Activated T-cell treated with anti-CD3 and anti-CD28 coated beads, Interleukin-2, amount 50 U/mL, for 48 hours (primary cell): ENCODE measurements around the gene AADACL4.
A peak's percentile ranks its signal among the peaks of the same experiment; 100 is the strongest.

Experiments used
- DNase-seq, 2 experiments: peaks; one replicate each; pipeline ENCODE4 v3.0.0-alpha.2; 2020

The AADACL4 gene

DNA sequence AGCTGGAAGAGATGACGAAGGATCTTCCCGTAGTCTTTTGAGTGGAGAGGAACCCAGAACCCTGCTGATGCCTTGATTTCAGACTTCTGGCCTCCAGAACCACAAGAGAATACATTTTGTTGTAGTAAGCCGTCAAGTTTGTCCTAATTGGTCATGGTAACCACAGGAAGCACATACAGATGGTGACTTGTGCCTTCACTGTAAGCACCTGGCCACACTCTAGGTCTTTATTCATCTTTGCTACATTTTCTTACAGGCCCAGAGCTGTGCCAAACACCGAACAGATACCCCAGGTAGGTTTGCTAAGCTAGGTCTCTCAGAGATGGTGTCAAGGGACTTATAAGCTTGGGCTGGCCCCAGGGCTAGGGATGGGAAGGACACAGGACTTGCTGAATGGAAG, 30.7 kb upstream of the AADACL4 start:
- no peak for DNase-seq

DNA sequence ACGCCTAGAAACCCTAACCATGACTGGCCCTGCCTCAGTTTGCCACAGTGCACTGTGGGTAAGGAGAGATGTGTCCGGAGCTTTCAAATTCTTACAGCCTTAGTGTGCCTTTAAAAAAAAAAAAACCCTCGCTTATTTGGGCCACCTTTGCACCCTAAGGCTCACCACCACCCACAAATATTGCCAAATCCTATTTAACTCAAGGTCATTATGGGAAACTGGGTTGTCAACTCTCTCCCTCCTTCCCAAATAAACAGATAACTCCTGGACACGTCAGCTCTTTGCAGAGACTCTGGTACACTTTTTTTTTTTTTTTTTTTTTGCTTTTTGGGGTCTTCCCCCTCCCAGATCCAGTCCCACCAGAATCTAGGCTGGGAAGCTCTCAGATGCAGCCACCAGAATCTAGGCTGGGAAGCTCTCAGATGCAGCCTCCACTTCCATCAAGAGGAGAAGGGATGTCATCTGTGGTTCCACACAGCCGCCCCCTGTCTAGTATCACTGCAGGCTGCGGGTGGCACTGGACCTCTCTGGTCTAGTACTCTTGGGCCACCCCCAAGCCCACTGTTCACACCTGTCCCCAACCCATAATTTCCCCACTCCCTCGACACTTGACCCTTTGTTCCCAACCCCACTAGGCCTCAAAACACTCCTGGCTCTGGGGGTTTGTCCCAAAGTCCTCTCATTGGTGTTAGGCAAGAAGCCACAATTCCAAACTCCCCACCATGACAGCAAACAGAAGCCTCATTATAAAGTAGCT, 29.3 kb upstream of the AADACL4 start:
- no peak for DNase-seq

DNA sequence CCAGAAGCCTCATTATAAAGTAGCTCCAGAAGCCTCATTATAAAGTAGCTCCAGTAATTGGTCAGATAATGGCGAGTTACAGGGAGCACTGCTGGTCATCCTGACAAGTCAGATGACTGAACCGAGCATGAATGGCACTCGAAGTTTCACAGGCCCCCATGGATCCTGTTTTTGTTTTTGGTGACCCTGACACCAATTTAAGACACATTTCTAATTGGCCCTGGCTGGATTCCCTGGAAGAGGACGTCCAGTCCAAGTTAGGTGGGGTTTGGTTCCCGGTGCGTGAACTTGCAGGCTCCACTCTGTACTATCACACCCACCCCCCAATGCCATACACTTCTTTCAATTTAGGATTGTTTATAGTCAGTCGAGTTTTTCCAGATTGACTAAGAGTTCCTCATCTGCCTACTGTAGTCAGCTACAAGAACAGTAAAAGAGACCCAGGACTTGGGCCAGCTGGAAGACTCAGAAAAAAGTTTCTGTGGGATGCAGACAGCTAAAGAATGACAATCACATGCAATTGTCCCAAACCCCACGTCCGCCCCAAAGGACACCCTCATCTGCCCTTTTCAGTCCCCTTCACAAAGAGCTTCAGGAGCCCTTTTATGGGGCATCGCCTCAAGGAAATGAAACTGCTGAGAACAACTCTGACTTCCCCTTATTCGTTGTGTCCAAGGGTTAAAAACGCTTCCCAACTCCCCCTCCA, 28.6 kb upstream of the AADACL4 start:
- DNase-seq = no peak

DNA sequence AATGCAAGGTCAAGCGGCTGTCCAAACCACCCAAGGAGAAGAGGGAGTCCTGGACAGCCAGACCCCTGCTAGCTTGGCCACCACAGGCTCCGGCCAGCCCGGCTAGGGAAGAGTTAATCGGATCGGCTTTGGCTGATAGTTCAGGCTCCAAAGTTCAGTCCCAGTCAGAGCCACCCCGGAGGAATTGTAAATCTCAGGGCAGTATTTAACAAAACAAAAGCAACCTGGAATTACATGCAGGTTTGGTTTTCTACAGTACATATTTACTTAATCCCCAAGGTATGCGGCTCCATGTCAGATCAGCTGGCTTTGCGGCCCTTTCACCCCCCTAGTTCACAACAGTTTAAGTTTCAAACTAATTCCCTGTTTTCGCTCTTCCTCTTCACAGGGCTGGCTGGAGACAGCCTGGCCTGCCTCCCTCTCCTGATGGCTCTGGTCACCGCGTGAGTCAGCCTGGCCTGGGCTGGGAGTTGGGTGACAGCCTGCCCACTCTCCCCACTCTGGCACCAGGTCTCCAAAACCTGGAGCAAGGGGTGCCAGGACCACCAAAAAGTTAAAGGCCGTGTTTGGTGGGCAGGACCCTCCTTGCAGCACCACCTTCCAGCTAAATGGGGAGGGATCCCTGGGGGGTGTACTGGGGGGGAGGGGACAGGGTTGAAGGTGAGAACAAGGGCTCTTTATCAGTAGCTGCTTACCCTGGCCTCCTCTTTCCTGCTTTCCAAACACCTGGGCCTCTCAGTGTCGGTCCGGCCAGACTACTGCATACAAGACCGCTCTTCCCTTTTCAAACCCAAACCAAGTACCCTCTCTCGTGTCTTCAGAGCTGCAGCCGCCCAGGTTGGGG, 27.8 kb upstream of the AADACL4 start:
- peak in 1 of 2 experiments; percentile 42 for DNase-seq

DNA sequence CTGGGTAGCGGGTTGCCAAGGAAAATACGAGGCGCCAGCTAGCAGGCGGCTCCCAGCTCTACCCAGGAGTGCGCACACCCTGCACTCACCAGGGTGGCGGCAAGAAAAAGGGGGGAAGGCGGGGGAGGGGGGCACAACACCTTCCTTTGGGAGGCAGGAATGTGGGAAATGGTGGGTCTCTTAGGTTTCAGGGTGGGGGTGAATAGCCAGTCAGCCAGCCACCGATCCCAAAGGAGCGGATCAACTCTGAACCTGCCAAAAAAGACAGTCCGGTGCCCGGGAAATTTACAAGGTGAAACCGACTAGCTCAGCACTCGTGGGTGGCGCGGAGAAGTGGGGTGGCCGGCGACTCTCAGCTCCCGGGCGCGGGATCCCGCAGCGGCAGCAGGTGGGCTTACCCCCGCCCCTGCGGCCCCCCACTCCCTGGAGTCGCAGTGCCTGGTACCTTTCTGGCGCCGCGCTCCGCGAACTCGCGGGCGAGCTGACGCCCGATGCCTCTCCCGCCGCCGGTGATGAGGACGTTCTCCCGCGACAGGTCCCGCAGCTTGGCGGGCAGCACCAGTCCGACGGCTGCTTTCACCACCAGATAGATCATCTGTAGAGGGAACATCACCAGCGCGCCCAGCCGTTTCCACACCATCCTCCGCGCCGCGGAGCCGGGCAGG, 27.0 kb upstream of the AADACL4 start:
- DNase-seq = peak; percentile 60 to 65

DNA sequence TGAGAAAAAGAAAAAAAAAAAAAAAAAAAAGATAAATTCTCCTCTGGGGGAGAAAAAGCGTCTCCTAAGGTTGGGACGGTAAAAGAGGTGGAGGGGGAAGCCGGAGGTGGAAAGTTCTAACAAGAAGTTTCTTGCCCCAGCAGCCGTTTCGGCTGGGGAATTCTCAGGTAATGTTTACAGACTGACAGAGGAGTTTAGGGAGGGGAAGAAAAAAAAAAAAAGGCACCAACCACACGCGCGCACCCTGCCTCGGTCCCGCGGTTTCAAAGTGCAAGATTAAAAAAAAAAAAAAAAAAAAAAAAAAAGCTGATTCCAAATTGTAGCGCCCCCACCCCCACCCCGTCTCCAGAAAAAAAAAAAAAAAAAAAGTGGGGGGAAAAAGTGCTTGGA, 26.4 kb upstream of the AADACL4 start:
- DNase-seq = no peak

DNA sequence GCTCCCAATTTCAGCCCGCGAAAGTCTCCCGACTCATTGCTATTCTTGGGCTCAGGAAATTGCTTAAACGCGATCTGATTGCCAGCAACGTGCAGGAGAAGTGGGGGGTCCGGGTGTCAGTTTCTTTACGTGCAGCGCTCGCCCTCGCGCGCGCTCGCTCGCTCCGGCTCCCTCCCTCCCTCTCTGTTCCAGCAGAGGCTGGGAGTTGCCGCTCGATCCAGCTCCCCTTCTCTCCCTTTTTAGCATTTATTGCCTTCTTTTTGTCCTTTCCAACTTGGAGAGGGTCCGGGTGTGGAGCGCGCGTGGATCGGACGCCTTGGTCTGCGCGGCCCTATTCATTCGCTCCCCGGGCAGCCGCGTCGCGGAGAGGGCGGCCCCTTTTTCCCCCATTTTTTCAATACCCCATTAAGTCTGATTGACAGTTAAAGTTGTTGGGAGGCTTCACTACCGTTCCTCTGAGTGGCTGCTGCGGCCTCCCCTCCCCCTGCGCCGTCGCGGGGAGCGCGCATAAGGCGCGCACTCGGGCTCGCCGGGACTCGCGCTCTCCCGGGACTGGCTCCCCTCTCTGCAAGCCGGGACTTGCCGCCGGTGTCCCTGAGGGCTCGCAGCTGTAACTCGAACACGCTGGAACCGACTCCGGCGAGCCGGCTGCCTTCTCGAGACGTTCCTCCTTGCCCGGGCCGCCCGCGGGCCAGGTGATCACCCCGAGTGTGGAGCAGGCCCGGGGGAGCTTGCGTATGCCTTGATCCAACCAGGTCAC, 25.8 kb upstream of the AADACL4 start, which contains the start of gene DHRS3:
TSS of gene DHRS3 (minus strand) at position 310 of the 760 bp plus-strand sequence. CDS start 862 bp downstream, outside the sequence.
- DNase-seq = peak; percentile 80 to 84

DNA sequence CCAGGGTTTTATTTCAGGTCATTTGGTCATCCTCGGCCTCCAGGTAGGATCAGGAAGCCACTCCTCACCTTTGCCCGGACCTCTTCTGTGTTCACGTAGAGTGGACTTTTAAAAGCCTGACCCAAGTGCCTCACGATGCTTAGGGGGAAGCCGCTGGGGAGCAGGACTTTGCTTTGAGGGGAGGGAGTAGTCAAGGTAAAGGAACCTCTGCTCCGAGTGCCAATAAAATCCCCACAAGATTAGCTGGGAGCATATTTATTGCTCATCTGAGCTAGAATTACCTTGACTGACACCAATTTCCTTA, 25.3 kb upstream of the AADACL4 start:
- DNase-seq = no peak

DNA sequence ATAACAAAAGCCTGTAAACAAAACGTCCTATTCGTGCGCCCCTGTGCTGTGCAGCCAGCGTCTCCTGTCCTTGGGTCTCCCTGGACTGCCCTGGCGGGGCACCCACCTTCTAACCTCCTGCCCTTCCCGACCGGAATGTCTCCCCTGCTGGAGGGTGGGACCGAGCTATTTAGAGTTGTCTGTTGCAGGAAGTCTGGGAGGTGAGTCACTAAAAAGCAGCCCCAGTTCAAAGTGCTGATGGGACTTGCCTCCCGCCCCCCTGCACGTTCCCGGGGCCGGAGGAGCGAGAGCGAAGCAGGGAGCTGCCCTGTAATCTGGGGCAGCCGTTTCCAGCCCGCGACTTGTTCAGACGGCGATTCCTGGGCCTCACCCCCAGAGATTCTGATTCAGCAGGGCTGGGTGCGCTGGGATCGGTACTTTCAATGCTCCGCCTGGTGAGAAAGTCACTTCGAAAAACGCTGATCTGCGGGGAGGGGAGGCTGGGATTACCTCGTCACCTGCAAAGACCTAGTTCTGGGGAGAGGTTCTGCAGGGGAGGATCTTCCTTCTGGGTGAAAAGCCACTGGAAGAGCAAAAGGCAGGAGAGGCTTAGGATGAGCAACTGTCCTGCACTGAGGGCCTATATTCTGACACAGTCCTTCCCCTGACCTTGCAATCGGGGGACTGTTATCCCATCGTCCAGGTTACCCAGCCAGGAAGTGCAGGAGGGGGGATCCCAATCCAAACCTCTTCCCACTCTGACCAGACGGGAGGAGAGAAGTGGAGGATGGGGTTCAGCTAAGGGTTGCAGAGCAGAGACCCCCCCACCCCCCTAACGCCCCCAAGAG, 24.7 kb upstream of the AADACL4 start:
- peak; percentile 81 to 84 for DNase-seq

DNA sequence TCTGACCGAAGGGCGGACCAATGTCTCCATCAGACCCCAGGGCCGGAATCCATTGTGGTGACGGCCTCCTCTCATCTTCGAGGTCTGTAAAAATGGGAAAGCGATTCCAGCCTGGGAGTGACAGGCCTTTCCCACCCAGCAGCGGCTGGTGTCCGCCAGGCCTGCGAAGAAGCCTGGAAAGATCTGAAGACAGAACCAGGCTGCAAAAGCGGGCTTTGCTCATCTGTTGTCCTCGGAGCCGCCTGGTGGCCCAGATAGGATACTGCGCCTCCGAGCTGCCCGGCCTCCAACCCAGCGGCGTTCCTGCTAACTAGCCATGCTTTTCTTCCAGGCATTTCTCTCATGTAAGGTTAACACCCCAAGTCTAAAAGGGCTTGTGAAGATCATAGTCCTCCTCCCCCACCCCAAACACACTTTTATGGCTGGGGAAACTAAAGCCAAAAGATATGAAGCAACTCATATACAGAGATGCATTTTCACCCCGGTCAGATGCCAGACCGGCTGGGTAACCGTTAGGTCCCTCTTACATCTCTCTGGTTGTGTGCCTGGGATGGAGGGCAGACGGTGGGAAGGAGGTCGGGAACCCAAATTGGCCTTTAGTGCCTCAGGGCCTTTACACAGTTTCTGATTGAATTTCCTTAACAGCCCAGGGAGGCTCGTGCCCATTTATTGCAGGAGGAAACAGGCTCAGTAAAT, 23.9 kb upstream of the AADACL4 start:
- peak; percentile 87 to 89 for DNase-seq

DNA sequence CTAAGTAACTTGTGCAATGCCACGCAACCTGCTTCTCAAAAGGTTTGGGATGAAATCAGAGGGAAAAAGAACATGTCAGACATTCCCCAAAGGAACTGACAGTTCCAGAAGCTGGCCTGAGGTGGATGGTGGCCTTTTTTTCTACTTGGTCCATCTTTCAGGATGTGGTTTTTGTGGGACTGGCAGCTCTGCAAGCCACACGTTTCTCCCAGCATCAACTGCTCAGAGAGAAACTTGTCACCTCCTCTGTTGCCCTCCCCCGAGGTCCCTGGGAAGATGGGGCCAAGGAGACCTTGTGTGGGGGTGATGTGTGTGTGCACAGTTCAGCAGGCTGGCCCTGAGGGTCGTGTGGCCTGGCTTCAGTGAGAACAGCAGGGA, 23.4 kb upstream of the AADACL4 start:
- DNase-seq = peak; percentile 57 to 64

DNA sequence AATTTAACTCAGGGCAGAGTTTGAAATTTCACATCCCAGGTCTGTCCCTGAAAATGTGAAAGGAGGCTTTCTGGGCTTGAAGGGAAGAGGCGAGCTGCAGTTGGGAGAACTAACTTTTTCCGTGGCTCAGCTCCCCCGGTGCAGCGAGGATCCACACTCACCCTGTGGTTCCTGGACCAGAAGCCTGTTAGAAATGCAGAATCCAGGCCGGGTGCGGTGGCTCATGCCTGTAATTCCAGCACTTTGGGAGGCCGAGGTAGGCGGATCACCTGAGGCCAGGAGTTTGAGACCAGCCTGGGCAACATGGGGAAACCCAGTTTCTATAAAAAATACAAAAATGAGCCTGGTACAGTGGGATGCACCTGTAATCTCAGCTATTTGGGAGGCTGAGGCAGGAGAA, 23.0 kb upstream of the AADACL4 start:
- DNase-seq = no peak

DNA sequence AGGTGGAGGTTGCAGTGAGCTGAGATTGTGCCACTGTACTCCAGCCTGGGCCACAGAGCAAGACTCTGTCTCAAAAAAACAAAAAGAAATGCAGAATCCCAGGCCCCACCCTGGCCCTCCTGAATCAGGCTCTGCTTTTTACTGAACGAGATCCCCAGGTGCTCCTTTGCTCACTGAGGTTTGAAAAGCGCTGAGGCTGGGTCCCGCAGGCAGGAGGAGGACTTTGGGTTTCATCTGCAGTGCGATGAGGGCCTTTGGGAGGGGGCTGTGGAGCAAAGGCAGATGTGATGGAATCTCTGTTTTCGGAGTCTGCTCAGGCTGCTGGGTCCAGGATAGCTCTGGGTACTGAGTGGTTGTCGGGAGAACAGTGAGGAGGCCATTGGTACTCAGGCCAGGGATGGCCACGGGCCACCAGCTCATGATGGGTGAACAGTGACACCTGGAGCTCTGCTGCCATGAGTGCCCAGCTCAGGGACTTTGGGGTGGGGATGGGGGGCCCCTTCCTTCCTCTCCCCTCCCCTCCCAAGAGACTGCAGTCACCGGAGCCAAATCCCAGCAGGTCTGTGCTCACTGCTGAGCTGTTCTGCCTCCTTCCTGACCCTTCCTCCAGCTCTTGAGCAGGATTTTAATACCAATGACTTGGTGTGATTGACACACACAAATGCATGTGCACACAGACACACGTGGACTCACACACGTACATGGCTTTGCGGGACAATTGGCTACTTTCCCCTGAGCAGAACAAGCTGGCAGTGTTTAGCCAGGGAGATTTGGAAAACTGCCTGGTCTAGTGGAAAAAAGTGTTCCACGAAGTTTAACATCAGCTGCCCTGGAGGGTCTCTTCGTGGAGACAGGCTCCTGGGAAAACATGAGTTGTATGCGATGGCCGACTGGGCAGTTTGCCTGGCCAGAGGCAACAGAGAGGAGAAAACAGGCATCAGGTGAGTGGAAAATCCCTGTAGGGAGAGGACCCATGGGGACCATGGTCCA, 22.2 kb upstream of the AADACL4 start:
- DNase-seq = no peak

DNA sequence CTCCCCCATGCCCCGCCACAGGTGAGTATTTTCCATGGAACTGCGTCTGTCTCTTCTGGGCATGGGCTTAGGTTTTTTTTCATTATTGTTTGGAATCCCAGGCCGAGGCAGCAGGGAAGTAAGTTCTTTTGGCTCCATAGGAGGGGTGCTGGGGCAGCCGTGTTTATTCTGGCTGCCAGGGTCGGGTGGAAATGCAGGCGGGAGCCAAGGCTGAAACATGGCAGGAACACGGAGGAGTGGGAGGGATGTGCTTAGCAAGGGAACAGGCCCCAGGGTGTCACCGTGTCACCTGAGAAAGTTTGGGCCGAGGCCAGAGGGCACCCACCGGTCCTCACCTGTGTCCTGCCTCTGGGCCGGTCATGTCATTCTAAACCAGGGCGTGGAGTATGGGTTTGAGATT, 21.4 kb upstream of the AADACL4 start:
- DNase-seq = no peak

DNA sequence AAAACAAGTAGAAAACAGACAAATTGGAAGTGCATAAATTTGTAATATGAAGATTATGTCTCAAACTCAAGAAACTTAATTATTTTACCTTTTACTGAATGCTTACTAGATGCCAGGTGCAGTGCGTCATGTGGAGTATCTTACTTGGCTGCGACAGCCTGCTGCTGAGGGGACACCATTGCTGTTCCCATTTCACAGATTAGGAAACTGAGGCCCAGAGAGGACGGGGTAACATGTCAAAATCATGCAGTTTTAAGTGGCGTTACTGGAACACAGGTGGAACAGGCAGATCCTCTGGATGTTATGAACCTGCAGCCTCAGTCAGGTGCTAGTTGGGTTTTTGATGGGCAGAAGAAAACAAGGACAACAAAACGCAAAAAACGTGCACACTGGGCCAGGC, 18.6 kb upstream of the AADACL4 start:
- DNase-seq = no peak

DNA sequence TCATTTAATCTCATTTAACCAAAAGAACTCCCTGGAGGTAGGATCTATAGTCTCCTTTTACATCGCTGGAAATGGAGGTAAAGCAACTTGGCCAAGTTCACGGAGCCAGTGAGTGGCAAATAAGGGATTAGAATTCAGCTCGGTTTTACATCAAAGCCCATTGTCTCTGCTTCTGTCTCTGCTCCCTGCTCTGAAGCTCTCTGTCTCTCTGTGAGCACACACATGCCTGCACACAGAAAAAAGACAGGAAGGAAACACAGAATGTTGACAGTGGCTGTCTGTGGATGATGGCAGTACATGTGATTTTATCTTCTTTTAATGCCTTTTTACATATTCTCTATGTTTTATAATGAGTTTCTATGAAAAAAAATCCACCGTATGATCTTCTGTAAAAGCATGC, 17.0 kb upstream of the AADACL4 start:
- no peak for DNase-seq

DNA sequence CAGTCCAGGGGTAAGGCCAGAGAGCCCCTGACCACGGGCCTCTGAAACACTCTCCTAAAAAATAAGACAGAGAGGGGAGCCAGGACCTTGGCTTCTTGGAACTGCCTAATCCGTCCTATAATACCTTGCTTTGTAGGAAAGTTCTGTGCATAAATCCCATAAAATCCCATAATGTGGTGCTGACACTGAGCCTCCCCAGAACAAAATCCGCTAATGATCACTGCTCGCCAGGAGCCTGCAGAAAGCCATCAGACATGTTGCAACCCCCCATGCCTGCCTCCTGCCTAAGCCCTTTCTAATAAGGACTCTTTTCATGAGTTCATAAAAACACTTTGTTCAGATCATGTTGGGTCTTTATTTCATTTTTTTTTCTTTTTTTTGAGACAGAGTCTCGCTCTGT, 16.6 kb upstream of the AADACL4 start:
- no peak for DNase-seq

DNA sequence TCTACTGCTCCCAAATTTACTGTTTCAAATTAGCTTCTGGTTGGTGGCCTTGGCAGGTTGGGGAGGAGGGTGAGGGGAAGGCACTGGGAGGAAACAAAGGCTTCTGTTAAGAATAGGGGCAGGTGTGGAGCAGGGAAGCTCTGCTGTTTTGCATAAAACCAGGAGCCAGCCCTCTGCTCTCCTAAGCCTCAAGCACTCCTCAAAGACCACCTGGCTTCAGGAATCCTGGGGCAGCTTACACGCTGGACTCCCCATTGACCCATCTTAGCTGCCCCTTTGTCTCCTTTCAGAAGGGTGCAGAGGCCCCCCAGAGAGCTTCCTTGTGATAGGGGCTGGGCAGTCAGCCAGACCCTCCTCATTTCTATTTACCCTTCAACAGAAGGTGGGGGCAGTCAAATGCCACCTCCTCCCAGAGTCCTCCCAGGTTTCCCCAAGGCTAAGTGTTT, 14.4 kb upstream of the AADACL4 start:
- no peak for DNase-seq

DNA sequence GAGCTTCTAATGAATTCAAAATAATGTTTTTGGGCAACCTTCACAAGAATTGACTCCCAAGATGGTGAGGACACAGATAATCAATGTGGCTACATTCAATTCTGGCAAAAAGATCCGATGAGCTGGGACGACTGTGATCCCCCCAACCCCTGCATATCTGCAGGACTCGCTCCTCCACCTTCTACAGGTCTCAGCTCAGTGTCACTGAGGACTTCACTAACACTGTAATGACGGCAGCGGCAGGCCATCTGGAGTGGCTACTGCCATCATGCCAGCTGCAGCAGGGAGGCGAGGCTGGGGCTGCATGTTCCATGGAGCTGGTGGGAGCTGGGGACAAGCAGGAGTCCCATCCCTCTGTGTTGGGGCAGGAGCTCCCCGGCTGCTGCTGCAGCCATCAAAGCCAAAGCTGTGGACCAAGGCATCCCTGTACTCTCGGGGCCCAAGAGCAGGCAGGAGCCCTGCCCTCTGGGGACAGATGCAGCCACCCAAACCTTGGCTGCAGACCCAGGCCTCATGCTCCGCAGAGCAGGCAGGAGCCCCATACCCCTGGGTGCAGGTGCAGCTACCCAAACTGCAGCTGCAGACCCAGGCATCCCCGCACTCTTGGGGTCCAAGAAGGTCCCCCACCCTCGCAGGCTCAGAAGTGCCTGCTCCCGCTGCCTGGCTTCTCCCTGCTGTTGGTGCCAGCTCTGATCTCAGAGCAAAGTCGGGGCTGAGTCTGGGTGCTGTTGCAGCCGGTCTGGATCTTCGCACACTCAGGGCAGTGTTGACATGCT, 13.7 kb upstream of the AADACL4 start:
- DNase-seq = no peak
